Lower leg skin (tissue), 3 donors: ENCODE results near the gene MKLN1.

Source experiments
- POLR2A ChIP-seq, 2 donors: fragments of 450-650 bp; IDR thresholded peaks; one replicate each; pipeline ENCODE4 v1.6.1; 2016 to 2017; ENCODE audit warnings: antibody characterized with exemption in 2 of 2, mild to moderate bottlenecking in 1 of 2, moderate library complexity in 1 of 2
- TF ChIP-seq, protein P1 (sequence below), 3 donors: fragments of 450-650 bp; IDR thresholded peaks; one replicate each; pipeline ENCODE4 v1.5.1; 2016; ENCODE audit warnings: antibody characterized with exemption in 3 of 3, mild to moderate bottlenecking in 3 of 3, moderate library complexity in 2 of 3

DNA sequence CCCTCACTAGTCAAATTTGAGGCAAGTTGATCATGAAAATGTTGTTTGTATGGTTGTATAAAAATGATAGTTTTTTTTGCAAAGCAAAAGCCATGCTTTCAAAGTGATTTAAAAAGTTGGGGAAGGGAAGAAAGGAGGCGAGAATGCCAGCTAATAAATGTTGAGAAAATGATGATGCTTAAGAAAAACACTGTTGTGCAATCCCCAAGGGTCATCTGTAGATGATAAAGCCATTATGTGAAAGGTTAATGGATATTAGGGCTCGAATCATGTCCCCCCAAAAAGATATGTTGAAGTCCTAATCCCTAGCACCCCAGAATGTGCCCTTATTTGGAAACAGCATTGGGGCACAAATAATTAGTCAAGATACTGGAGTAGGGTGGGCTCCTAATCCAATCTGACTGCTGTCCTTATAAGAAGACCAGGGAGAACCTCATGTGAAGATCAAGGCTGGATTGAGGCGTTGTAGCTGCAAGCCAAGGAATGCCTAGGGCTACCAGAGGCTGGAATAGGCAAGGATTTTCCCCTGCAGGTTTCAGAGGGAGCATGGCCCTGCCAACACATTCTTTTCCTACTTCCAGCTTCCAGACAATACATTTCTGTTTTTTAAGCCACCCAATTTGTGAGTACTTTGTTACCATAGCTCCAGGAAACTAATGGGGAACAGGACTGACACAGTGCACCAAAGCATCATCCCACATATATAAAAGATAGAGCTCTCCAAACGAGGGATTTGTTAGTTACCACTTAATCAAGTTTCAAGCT lies 35.4 kb upstream of the MKLN1 start:
- TF ChIP-seq, protein P1, sequence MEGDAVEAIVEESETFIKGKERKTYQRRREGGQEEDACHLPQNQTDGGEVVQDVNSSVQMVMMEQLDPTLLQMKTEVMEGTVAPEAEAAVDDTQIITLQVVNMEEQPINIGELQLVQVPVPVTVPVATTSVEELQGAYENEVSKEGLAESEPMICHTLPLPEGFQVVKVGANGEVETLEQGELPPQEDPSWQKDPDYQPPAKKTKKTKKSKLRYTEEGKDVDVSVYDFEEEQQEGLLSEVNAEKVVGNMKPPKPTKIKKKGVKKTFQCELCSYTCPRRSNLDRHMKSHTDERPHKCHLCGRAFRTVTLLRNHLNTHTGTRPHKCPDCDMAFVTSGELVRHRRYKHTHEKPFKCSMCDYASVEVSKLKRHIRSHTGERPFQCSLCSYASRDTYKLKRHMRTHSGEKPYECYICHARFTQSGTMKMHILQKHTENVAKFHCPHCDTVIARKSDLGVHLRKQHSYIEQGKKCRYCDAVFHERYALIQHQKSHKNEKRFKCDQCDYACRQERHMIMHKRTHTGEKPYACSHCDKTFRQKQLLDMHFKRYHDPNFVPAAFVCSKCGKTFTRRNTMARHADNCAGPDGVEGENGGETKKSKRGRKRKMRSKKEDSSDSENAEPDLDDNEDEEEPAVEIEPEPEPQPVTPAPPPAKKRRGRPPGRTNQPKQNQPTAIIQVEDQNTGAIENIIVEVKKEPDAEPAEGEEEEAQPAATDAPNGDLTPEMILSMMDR (IDR thresholded peaks at IDR 0.05): no peak
- no peak for TF ChIP-seq POLR2A (IDR thresholded peaks at IDR 0.05)
